ENCODE measurements around the gene GATAD2A. TPM values are rescaled to one million over a fixed set of nuclear protein-coding genes. Genes with fewer than 3 reads are reported as not detected.

GATAD2A gene
- total and polyA plus RNA-seq, 10 of the 15 experiments (the other 5 are each of a cell fraction or from before 2014, with no cell fraction given): 2.6 to 173 (median 32.0) TPM

DNA sequence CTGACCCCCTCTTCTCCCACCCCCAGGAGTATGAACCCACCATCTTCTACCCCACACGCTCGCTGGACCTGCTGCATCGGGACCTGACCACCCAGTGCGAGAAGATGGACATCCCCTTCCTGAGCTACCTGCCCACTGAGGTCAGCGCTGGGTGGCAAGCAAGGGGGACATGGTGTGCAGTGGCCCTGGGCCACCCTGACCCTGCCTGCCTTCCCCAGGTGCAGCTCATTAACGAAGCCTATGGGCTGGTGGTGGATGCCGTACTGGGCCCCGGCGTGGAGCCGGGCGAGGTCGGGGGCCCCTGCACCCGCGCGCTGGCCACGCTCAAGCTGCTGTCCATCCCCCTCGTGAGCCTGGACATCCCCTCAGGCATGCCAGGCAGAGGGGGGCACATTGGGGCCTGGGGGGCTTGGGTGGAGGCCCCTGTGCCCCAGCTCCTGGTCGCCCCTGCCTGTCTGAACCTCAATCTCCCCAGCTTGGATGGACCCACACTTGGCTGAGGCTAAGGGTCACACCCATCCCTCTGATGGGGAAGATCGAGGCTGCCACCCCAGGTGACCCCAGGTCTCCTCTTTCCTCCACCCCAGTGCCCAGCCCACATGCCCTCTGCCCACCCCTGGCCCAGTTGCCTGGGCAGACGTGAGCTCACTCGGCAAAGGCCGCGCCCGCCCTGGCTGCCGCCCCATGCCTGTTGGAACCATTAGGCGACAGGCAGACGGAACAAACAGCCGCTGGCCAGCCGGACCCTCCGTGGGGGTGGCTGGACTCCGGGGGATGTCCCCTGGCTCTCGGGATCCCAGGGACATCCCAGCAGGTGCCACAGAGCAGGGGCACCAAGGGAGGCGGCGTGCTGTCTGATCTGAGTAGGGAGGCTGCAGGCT is 130.1 kb downstream of the GATAD2A start:
- Histone ChIP-seq H2AFZ (ENCODE audit: control insufficient read depth, low read depth, low read length) (no peak overlapping the region), H3K4me2 (ENCODE audit: control insufficient read depth, insufficient read depth) (no peak overlapping the region), H3K4me1 (ENCODE audit: control insufficient read depth, insufficient read depth, low read length) (no peaks in the 10 kb centered on the region; the same call in 1 of the 2 replicates), H4K20me1 (ENCODE audit: control insufficient read depth, insufficient read depth) (no peaks in the 10 kb centered on the region), H3K27me3 (replicated peaks in 1 of 2; ENCODE audit: control insufficient read depth in 2 of 2, insufficient read depth in 2 of 2, low read length in 1 of 2) (peaks cover 0 to 3% of the 10 kb centered on the region in 2 experiments; a peak in 1 of 4 replicates), H3K36me3 (ENCODE audit: control insufficient read depth in 2 of 2, insufficient read depth in 2 of 2, low read length in 1 of 2) (peaks cover 0 to 3% of the 10 kb centered on the region in 2 experiments; a peak in 2 of 4 replicates), H3K79me2 (ENCODE audit: control insufficient read depth, insufficient read depth, low read length) (no peaks in the 10 kb centered on the region), H3K27ac (ENCODE audit: control insufficient read depth, insufficient read depth) (no peak overlapping the region), H3K9ac (ENCODE audit: control insufficient read depth, insufficient read depth, low read length) (no peak overlapping the region), H3K9me3 (replicated peaks; ENCODE audit: control insufficient read depth, insufficient read depth, low read length) (no peaks in the 10 kb centered on the region; the same call in 2 of the 3 replicates), H3K4me3 (no peak overlapping the region)
- in situ Hi-C loops (cut with MboI): loop anchor here (25.0 kb wide), 4 partner anchors 877 to 1502 kb away; partner anchors contain the start of genes ZNF66 and ZNF737
- FAIRE-seq (no peak), DNase-seq (ENCODE audit: low read depth, low spot score) (no peak), ATAC-seq (no peak)
- BruUV-seq (replicated peaks): no TSS peak
- 88% methylated on average over 30 of the region's 34 CpGs for WGBS (ENCODE audit: insufficient coverage, insufficient replicate concordance, low lambda C conversion rate, missing lambda C conversion rate)
- RAD21 ChIA-PET (ENCODE audit: unreplicated experiment): no interaction called here
- intact Hi-C loops (cut with micrococcal nuclease; ENCODE audit: unreplicated experiment): no loop called here
- CTCF ChIA-PET: interaction anchor here (0.6 to 1.1 kb wide), 3 partner anchors 19 to 109 kb away, joined by 3 read pairs; no protein-coding TSS in a partner anchor
- POLR2A ChIA-PET: interaction anchor here (0.5 to 0.6 kb wide), 2 partner anchors 87 to 210 kb away, joined by 3 to 7 read pairs; no protein-coding TSS in a partner anchor
- SMC1A ChIA-PET (ENCODE audit: uncharacterized antibody, unreplicated experiment): interaction anchor here (0.7 kb wide), 1 partner anchor 126 kb away, joined by 3 read pairs; no protein-coding TSS in a partner anchor
- TF ChIP-seq MTA2 (IDR thresholded peaks at IDR 0.05; ENCODE audit: low read depth): no peak
- TF ChIP-seq, protein P1, sequence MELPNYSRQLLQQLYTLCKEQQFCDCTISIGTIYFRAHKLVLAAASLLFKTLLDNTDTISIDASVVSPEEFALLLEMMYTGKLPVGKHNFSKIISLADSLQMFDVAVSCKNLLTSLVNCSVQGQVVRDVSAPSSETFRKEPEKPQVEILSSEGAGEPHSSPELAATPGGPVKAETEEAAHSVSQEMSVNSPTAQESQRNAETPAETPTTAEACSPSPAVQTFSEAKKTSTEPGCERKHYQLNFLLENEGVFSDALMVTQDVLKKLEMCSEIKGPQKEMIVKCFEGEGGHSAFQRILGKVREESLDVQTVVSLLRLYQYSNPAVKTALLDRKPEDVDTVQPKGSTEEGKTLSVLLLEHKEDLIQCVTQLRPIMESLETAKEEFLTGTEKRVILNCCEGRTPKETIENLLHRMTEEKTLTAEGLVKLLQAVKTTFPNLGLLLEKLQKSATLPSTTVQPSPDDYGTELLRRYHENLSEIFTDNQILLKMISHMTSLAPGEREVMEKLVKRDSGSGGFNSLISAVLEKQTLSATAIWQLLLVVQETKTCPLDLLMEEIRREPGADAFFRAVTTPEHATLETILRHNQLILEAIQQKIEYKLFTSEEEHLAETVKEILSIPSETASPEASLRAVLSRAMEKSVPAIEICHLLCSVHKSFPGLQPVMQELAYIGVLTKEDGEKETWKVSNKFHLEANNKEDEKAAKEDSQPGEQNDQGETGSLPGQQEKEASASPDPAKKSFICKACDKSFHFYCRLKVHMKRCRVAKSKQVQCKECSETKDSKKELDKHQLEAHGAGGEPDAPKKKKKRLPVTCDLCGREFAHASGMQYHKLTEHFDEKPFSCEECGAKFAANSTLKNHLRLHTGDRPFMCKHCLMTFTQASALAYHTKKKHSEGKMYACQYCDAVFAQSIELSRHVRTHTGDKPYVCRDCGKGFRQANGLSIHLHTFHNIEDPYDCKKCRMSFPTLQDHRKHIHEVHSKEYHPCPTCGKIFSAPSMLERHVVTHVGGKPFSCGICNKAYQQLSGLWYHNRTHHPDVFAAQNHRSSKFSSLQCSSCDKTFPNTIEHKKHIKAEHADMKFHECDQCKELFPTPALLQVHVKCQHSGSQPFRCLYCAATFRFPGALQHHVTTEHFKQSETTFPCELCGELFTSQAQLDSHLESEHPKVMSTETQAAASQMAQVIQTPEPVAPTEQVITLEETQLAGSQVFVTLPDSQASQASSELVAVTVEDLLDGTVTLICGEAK (IDR thresholded peaks at IDR 0.05; ENCODE audit: borderline replicate concordance): no peak
- TF ChIP-seq, protein P2, sequence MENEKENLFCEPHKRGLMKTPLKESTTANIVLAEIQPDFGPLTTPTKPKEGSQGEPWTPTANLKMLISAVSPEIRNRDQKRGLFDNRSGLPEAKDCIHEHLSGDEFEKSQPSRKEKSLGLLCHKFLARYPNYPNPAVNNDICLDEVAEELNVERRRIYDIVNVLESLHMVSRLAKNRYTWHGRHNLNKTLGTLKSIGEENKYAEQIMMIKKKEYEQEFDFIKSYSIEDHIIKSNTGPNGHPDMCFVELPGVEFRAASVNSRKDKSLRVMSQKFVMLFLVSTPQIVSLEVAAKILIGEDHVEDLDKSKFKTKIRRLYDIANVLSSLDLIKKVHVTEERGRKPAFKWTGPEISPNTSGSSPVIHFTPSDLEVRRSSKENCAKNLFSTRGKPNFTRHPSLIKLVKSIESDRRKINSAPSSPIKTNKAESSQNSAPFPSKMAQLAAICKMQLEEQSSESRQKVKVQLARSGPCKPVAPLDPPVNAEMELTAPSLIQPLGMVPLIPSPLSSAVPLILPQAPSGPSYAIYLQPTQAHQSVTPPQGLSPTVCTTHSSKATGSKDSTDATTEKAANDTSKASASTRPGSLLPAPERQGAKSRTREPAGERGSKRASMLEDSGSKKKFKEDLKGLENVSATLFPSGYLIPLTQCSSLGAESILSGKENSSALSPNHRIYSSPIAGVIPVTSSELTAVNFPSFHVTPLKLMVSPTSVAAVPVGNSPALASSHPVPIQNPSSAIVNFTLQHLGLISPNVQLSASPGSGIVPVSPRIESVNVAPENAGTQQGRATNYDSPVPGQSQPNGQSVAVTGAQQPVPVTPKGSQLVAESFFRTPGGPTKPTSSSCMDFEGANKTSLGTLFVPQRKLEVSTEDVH (IDR thresholded peaks at IDR 0.05; ENCODE audit: low read depth, partially characterized antibody): no peak
- no peak for TF ChIP-seq DPF2 (IDR thresholded peaks at IDR 0.05)
- TF ChIP-seq, protein P3, sequence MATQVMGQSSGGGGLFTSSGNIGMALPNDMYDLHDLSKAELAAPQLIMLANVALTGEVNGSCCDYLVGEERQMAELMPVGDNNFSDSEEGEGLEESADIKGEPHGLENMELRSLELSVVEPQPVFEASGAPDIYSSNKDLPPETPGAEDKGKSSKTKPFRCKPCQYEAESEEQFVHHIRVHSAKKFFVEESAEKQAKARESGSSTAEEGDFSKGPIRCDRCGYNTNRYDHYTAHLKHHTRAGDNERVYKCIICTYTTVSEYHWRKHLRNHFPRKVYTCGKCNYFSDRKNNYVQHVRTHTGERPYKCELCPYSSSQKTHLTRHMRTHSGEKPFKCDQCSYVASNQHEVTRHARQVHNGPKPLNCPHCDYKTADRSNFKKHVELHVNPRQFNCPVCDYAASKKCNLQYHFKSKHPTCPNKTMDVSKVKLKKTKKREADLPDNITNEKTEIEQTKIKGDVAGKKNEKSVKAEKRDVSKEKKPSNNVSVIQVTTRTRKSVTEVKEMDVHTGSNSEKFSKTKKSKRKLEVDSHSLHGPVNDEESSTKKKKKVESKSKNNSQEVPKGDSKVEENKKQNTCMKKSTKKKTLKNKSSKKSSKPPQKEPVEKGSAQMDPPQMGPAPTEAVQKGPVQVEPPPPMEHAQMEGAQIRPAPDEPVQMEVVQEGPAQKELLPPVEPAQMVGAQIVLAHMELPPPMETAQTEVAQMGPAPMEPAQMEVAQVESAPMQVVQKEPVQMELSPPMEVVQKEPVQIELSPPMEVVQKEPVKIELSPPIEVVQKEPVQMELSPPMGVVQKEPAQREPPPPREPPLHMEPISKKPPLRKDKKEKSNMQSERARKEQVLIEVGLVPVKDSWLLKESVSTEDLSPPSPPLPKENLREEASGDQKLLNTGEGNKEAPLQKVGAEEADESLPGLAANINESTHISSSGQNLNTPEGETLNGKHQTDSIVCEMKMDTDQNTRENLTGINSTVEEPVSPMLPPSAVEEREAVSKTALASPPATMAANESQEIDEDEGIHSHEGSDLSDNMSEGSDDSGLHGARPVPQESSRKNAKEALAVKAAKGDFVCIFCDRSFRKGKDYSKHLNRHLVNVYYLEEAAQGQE (IDR thresholded peaks at IDR 0.05; ENCODE audit: low read depth, low read length): no peak
- TF ChIP-seq, protein P4, sequence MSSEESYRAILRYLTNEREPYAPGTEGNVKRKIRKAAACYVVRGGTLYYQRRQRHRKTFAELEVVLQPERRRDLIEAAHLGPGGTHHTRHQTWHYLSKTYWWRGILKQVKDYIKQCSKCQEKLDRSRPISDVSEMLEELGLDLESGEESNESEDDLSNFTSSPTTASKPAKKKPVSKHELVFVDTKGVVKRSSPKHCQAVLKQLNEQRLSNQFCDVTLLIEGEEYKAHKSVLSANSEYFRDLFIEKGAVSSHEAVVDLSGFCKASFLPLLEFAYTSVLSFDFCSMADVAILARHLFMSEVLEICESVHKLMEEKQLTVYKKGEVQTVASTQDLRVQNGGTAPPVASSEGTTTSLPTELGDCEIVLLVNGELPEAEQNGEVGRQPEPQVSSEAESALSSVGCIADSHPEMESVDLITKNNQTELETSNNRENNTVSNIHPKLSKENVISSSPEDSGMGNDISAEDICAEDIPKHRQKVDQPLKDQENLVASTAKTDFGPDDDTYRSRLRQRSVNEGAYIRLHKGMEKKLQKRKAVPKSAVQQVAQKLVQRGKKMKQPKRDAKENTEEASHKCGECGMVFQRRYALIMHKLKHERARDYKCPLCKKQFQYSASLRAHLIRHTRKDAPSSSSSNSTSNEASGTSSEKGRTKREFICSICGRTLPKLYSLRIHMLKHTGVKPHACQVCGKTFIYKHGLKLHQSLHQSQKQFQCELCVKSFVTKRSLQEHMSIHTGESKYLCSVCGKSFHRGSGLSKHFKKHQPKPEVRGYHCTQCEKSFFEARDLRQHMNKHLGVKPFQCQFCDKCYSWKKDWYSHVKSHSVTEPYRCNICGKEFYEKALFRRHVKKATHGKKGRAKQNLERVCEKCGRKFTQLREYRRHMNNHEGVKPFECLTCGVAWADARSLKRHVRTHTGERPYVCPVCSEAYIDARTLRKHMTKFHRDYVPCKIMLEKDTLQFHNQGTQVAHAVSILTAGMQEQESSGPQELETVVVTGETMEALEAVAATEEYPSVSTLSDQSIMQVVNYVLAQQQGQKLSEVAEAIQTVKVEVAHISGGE (CRISPR knock-in tag; IDR thresholded peaks at IDR 0.05): no peak
- TF ChIP-seq SMARCA5 (IDR thresholded peaks at IDR 0.05): no peak

Data from GM12878 (cell line).